Loucy (cell line): ENCODE measurements around the gene SAXO2.
"Not testable (repeated sequence)": the region's sequence is repeated elsewhere in the genome, so short reads cannot be mapped to it uniquely, and the experiment has no call there.

ENCODE experiments used
- H2AFZ ChIP-seq: fragments of 200-600 bp; sonication (generic); 2 replicates; pipeline ENCODE4 v1.6.0; 2016; ENCODE audit warnings: antibody characterized with exemption, mild to moderate bottlenecking, low read length, moderate library complexity
- H3F3A ChIP-seq: fragments of 200-600 bp; 2 replicates; pipeline ENCODE4 v1.6.0; 2016; ENCODE audit warnings: antibody characterized with exemption, low read depth, mild to moderate bottlenecking
- H3K27me3 ChIP-seq: fragments of 200-600 bp; sonication (generic); 2 replicates; pipeline ENCODE4 v1.6.1; 2014; ENCODE audit warnings: low read length, mild to moderate bottlenecking; ENCODE audit not compliant: insufficient read depth, poor library complexity, severe bottlenecking
- H3K36me3 ChIP-seq: fragments of 200-600 bp; sonication (generic); 2 replicates; pipeline ENCODE4 v1.6.1; 2016; ENCODE audit warnings: low read length; ENCODE audit not compliant: insufficient read depth
- H3K4me1 ChIP-seq: fragments of 200-600 bp; sonication (generic); 2 replicates; pipeline ENCODE4 v1.5.1; 2014; ENCODE audit warnings: low read length, mild to moderate bottlenecking; ENCODE audit not compliant: insufficient read depth, poor library complexity, severe bottlenecking
- H3K4me2 ChIP-seq: fragments of 200-600 bp; sonication (generic); 2 replicates; pipeline ENCODE4 v1.6.0; 2014; ENCODE audit warnings: antibody characterized with exemption, low read length, low read depth, mild to moderate bottlenecking; ENCODE audit not compliant: poor library complexity, severe bottlenecking
- H3K4me3 ChIP-seq: fragments of 200-600 bp; sonication (generic); 2 replicates; pipeline ENCODE4 v1.5.1; 2014; ENCODE audit warnings: low read length, mild to moderate bottlenecking, mixed read lengths; ENCODE audit not compliant: poor library complexity, severe bottlenecking
- H3K79me2 ChIP-seq: fragments of 200-600 bp; sonication (generic); 2 replicates; pipeline ENCODE4 v1.6.1; 2014; ENCODE audit warnings: low read length; ENCODE audit not compliant: insufficient read depth
- H3K9ac ChIP-seq: fragments of 200-600 bp; sonication (generic); 2 replicates; pipeline ENCODE4 v1.6.0; 2014; ENCODE audit warnings: mild to moderate bottlenecking, low read depth, low read length, moderate library complexity; ENCODE audit not compliant: poor library complexity, severe bottlenecking
- H3K9me2 ChIP-seq: fragments of 200-600 bp; sonication (generic); replicated peaks from 2 replicates; pipeline ENCODE4 v1.6.1; 2016; ENCODE audit warnings: low read depth, low read length, mixed read lengths
- H3K9me3 ChIP-seq: fragments of 200-600 bp; sonication (generic); 2 replicates; pipeline ENCODE4 v1.6.1; 2014; ENCODE audit warnings: mild to moderate bottlenecking, antibody characterized with exemption, low read length, low read depth; ENCODE audit not compliant: insufficient read depth
- H4K20me1 ChIP-seq: fragments of 200-600 bp; sonication (generic); 2 replicates; pipeline ENCODE4 v1.6.0; 2014; ENCODE audit warnings: antibody characterized with exemption, low read length, mild to moderate bottlenecking; ENCODE audit not compliant: insufficient read depth, poor library complexity, severe bottlenecking
- CTCF ChIP-seq: fragments of 200-600 bp; sonication (generic); conservative IDR thresholded peaks from 2 replicates; pipeline ENCODE4 v1.5.1; 2014; ENCODE audit warnings: mild to moderate bottlenecking, antibody characterized with exemption, low read length
- EZH2phosphoT487 ChIP-seq: fragments of 200-600 bp; IDR thresholded peaks from 2 replicates; pipeline ENCODE4 v1.6.1; 2018; ENCODE audit warnings: antibody characterized with exemption, mild to moderate bottlenecking, moderate library complexity, borderline replicate concordance

SAXO2 gene

GRCh38 chr15:82307714-82308081, 45.1 kb downstream of the SAXO2 start:
- H3K79me2 ChIP-seq: no peaks in the 10 kb centered on the region
- no peak overlapping the region for H3K4me3 ChIP-seq
- H3F3A ChIP-seq: no peaks in the 10 kb centered on the region
- no peaks in the 10 kb centered on the region for H3K4me1 ChIP-seq
- no peak for TF ChIP-seq CTCF
- no peak for TF ChIP-seq EZH2phosphoT487
- H3K9ac ChIP-seq: no peak overlapping the region
- no peak overlapping the region for H2AFZ ChIP-seq
- no peaks in the 10 kb centered on the region for H3K9me2 ChIP-seq
- H4K20me1 ChIP-seq: no peaks in the 10 kb centered on the region
- no peak overlapping the region for H3K4me2 ChIP-seq
- H3K36me3 ChIP-seq: no peaks in the 10 kb centered on the region
- H3K9me3 ChIP-seq: no peaks in the 10 kb centered on the region
- no peaks in the 10 kb centered on the region for H3K27me3 ChIP-seq

- Histone ChIP-seq H3K4me2 (no peak overlapping the region), H3F3A (no peaks in the 10 kb centered on the region)
These were observed 47.2 kb downstream of the SAXO2 start for GRCh38 chr15:82309802-82310201.

GRCh38 chr15:82311321-82311720, 48.7 kb downstream of the SAXO2 start:
- not testable (repeated sequence) for H3K9ac ChIP-seq, H3K79me2 ChIP-seq, H4K20me1 ChIP-seq, H2AFZ ChIP-seq, H3K9me3 ChIP-seq, H3K4me3 ChIP-seq, H3K27me3 ChIP-seq, H3K36me3 ChIP-seq, H3K4me1 ChIP-seq, H3F3A ChIP-seq, H3K9me2 ChIP-seq, H3K4me2 ChIP-seq

More at GRCh38 chr15:82309802-82310201, 47.2 kb downstream of the SAXO2 start:
- Histone ChIP-seq H3K4me3 (no peak overlapping the region), H3K9me2 (no peaks in the 10 kb centered on the region), H3K4me1 (no peaks in the 10 kb centered on the region), H2AFZ (no peak overlapping the region), H4K20me1 (no peaks in the 10 kb centered on the region), H3K36me3 (no peaks in the 10 kb centered on the region), H3K9me3 (no peaks in the 10 kb centered on the region), H3K79me2 (no peaks in the 10 kb centered on the region), H3K9ac (no peak overlapping the region), H3K27me3 (no peaks in the 10 kb centered on the region)
- TF ChIP-seq EZH2phosphoT487 (no peak), CTCF (no peak)

GRCh38 chr15:82312586-82313349, 50.1 kb downstream of the SAXO2 start:
- H3F3A ChIP-seq: no peaks in the 10 kb centered on the region
- no peaks in the 10 kb centered on the region for H3K27me3 ChIP-seq
- no peak overlapping the region for H3K9ac ChIP-seq
- H4K20me1 ChIP-seq: no peaks in the 10 kb centered on the region
- no peaks in the 10 kb centered on the region for H3K36me3 ChIP-seq
- H3K79me2 ChIP-seq: no peaks in the 10 kb centered on the region
- no peak overlapping the region for H3K4me3 ChIP-seq
- H3K9me2 ChIP-seq: no peaks in the 10 kb centered on the region
- H3K4me2 ChIP-seq: no peak overlapping the region
- TF ChIP-seq EZH2phosphoT487 (no peak), CTCF (no peak)
- no peak overlapping the region for H2AFZ ChIP-seq
- H3K9me3 ChIP-seq: no peaks in the 10 kb centered on the region
- H3K4me1 ChIP-seq: no peaks in the 10 kb centered on the region
